Stimulated activated CD8-positive, alpha-beta memory T cell treated with anti-CD3 and anti-CD28 coated beads, Interleukin-12 subunit alpha, Interleukin-12 subunit beta, amount 100 ng/mL, for 4 hours (primary cell): ENCODE results near the gene GRM2.

Source experiments
- DNase-seq: peaks from one replicate; pipeline ENCODE4 v3.0.0-alpha.2; 2020; ENCODE audit warnings: low read depth

GRM2 gene

DNA sequence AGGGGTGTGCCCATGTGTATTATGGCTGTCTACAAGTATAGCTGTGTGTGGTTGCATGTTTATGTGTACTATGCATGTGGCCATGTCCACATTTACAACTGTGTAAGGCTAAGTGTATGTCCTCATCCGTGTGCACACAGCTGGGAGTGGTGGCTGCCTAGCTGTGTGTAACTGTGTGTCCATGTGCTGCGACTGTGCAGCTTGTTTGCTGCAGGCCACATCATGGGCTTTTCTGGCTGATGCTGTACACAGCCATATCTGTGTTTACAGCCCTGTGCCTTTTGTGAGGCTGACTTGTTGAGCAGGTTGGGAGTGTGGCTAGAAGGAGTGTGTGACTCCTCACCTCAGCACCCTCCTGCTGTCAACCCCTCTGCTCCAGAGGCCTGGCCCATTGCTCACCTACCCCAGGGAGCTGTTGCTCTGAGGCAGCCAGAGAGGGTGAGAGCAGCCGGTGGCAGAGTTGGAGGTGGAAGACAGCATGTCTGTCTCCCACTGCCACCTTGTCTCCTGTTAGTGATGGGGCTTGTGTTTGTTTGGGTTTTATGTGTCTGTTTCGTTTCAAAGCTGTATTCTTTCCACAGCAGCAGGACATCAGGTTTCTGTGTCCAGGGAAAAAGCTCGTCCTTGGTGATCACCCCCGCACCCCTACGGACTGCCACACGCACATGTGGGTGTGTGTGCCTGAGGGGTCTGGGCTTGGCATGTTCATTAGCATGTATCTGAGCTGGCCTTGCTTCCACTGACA is 1.4 kb upstream of the GRM2 start:
- DNase-seq: no peak

- DNase-seq: no peak
Observed at GRCh38 chr3:51706021-51706485, 815 bp upstream of the GRM2 start.

- no peak for DNase-seq
Observed at GRCh38 chr3:51708216-51708845, 1.5 kb downstream of the GRM2 start.

DNA sequence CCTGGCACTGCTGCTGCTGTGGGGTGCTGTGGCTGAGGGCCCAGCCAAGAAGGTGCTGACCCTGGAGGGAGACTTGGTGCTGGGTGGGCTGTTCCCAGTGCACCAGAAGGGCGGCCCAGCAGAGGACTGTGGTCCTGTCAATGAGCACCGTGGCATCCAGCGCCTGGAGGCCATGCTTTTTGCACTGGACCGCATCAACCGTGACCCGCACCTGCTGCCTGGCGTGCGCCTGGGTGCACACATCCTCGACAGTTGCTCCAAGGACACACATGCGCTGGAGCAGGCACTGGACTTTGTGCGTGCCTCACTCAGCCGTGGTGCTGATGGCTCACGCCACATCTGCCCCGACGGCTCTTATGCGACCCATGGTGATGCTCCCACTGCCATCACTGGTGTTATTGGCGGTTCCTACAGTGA is 2.1 kb downstream of the GRM2 start:
- DNase-seq: no peak

DNA sequence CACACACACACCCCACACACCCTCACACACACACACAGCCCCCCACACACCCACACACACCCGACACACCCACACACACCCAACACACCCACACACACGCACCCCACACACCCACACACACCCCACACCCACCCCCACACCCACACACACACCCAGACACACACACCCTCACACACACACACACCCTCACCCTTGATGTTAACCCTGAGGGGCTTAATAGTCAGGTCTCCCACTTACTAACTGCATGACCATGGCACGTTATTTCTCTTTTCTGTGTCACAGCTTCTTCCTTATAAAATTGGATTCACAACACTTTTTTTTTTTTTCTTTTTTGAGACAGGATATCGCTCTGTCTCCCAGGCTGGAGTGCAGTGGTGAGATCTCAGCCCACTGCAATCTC is 2.8 kb downstream of the GRM2 start:
- DNase-seq: no peak

- DNase-seq: no peak
Observed at GRCh38 chr3:51710631-51711351, 3.9 kb downstream of the GRM2 start.

GRCh38 chr3:51711352-51712037 is 4.6 kb downstream of the GRM2 start:
- no peak for DNase-seq

DNA sequence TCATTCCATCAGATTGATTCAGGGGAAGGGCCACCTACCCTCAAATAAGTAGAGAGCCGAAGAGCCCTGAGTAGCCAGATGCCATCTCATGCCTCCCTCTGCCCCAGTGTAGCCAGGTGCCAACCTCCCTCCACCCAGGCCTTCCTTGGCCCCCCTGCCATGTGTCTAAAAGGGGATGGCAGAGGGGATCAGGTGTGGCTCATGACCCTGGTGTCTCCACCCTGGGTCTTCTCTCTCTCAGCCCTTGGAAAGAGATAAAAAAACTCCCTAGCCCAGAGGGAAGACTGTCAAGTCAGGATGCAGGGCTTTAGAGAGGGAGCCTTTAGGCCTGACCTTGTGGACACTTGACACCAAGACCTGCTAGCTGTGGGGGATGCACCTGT is 5.2 kb downstream of the GRM2 start:
- no peak for DNase-seq

DNA sequence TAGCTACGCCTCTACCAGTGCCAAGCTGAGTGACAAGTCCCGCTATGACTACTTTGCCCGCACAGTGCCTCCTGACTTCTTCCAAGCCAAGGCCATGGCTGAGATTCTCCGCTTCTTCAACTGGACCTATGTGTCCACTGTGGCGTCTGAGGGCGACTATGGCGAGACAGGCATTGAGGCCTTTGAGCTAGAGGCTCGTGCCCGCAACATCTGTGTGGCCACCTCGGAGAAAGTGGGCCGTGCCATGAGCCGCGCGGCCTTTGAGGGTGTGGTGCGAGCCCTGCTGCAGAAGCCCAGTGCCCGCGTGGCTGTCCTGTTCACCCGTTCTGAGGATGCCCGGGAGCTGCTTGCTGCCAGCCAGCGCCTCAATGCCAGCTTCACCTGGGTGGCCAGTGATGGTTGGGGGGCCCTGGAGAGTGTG is 5.7 kb downstream of the GRM2 start:
- no peak for DNase-seq

GRCh38 chr3:51712963-51713362 is 6.1 kb downstream of the GRM2 start:
- DNase-seq: no peak

DNA sequence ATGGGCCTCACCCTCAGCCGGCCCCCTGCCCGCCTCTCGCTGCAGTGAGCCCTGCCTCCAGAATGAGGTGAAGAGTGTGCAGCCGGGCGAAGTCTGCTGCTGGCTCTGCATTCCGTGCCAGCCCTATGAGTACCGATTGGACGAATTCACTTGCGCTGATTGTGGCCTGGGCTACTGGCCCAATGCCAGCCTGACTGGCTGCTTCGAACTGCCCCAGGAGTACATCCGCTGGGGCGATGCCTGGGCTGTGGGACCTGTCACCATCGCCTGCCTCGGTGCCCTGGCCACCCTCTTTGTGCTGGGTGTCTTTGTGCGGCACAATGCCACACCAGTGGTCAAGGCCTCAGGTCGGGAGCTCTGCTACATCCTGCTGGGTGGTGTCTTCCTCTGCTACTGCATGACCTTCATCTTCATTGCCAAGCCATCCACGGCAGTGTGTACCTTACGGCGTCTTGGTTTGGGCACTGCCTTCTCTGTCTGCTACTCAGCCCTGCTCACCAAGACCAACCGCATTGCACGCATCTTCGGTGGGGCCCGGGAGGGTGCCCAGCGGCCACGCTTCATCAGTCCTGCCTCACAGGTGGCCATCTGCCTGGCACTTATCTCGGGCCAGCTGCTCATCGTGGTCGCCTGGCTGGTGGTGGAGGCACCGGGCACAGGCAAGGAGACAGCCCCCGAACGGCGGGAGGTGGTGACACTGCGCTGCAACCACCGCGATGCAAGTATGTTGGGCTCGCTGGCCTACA is 8.5 kb downstream of the GRM2 start:
- no peak for DNase-seq

- no peak for DNase-seq
Observed at GRCh38 chr3:51715977-51716294, 9.1 kb downstream of the GRM2 start.

GRCh38 chr3:51716805-51717204 is 9.9 kb downstream of the GRM2 start:
- DNase-seq: no peak

- no peak for DNase-seq
Observed at GRCh38 chr3:51717446-51717845, 10.6 kb downstream of the GRM2 start.

- no peak for DNase-seq
Observed at GRCh38 chr3:51717947-51718346, 11.1 kb downstream of the GRM2 start.

GRCh38 chr3:51718547-51719409 is 11.9 kb downstream of the GRM2 start:
- no peak for DNase-seq

DNA sequence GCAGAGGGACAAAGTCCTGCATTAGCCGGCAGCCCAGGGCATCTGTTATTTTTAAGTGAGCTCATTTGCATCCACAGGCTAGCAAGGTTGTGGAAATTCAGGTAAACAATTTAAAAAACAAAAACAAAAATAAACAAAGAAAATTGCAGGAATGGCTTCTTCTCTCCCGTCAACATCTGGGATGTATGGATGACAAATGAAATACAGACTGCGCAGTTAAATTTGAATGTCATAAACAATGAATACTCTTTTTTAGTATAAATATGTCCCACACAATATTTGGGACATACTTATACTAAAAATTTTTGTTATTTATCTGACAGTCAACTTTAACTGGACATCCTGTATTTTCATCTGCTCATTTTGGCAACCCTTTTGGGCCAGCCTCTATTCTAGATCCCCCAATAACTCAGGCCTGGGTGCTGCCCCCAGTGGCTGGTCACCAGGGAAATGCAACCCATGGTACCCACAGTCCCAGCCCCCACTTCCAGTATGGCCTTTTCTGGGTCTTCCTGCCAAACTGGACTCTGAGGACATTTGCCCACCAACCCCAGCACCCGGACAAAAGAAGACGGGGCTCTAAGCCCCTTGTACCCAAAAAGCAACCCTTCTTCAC is 12.7 kb downstream of the GRM2 start:
- no peak for DNase-seq

GRCh38 chr3:51720292-51721061 is 13.6 kb downstream of the GRM2 start:
- DNase-seq: no peak

DNA sequence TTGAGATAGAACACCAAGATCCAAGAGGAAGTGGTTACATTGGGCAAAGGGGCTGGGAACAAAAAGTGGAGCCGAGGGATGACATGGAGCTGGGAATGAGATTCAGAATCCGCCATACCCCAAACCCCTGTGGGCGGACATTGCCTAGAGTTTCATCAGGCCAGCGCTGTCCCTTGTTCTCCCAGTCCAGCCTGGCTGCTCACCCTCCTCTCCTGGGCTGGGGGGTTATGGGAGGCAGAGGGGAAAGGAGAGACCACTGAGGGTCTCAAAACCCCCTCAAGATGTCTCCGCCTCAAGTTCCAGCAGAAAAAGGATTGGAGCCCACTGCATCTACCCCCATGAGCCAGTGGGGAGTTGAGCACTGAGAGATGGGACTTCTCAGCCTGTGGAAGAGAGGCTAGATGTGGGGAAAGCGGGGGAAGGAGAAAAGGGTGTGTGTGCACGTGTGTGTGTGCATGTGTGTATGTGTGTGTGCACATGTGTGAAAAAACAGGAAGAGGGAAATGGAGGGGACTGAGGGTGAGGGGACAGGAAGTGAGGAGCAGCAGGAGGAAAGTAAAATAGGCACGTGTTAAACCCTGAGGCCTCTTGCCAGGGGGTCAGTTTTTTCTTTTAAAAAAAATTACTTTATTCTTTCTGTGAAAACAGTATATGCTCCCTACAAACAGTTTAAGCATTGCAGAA is 14.3 kb downstream of the GRM2 start:
- no peak for DNase-seq
